NT2/D1 (cell line): ENCODE data around the gene PTPRQ.

Experiments used
- SUZ12 ChIP-seq: IDR thresholded peaks from 2 replicates; pipeline ENCODE4 v1.6.1; 2011; ENCODE audit not compliant: insufficient read length, insufficient read depth; ENCODE audit errors: extremely low read depth
- YY1 ChIP-seq: IDR thresholded peaks from 2 replicates; pipeline ENCODE4 v1.6.1; 2011; ENCODE audit not compliant: insufficient read length, insufficient read depth
- ZNF274 ChIP-seq: IDR thresholded peaks from 2 replicates; pipeline ENCODE4 v1.6.1; 2011; ENCODE audit warnings: mild to moderate bottlenecking, low read depth, low read length

GRCh38 chr12:80714055-80714454, 270.0 kb downstream of the PTPRQ start:
- no peak for TF ChIP-seq ZNF274
- no peak for TF ChIP-seq YY1
- no peak for TF ChIP-seq SUZ12
